Measurements from ENCODE around the gene C18orf32.

DNA sequence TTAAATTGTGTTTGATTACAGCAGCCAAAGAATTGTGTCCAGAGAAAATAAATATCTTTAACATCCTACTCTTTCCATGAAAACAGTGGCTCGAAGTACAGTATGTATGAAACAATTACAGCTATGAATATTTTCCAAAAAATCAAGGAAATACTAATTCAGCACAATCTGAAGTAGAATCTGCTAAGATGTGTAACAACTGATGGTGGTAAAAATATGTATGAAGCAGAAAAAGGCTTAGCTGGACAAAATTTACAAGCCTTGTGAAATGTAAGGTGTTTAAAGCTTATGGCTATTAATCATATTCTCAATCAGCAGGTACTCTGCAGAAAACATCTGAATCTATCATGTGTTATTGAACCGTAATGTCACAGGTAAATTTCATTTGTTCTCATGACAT is 43.2 kb downstream of the C18orf32 start:
- TF ChIP-seq, protein P1, sequence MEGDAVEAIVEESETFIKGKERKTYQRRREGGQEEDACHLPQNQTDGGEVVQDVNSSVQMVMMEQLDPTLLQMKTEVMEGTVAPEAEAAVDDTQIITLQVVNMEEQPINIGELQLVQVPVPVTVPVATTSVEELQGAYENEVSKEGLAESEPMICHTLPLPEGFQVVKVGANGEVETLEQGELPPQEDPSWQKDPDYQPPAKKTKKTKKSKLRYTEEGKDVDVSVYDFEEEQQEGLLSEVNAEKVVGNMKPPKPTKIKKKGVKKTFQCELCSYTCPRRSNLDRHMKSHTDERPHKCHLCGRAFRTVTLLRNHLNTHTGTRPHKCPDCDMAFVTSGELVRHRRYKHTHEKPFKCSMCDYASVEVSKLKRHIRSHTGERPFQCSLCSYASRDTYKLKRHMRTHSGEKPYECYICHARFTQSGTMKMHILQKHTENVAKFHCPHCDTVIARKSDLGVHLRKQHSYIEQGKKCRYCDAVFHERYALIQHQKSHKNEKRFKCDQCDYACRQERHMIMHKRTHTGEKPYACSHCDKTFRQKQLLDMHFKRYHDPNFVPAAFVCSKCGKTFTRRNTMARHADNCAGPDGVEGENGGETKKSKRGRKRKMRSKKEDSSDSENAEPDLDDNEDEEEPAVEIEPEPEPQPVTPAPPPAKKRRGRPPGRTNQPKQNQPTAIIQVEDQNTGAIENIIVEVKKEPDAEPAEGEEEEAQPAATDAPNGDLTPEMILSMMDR (IDR thresholded peaks at IDR 0.05), result no peak
- no peak for TF ChIP-seq POLR2A (IDR thresholded peaks at IDR 0.05)
